ENCODE results near the gene OR5V1.

GRCh38 chr6:29375191-29375590 is 6.5 kb upstream of the OR5V1 start, which contains the start of gene OR12D3:
- TF ChIP-seq CTCF (IDR thresholded peaks at IDR 0.05) (no peak), POLR2AphosphoS5 (IDR thresholded peaks at IDR 0.05) (no peak), EP300 (IDR thresholded peaks at IDR 0.05; ENCODE audit: low read depth) (no peak)
